ENCODE measurements around the gene A2ML1.

DNA sequence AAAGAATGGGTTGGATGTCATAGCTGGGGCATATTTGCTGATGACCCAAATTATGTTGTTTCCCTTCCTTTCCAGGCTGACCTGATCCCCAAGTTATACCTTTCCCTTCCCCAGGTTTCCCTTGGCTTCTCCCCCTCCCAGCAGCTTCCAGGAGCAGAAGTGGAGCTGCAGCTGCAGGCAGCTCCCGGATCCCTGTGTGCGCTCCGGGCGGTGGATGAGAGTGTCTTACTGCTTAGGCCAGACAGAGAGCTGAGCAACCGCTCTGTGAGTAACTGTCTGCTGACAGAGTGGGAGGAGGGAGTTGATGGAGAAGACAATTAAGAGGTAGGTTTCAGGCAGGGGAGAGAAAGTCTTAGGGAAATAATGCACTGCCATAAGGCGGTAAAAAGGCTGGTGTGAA, 25.0 kb downstream of the A2ML1 start:
- TF ChIP-seq EZH2 (IDR thresholded peaks at IDR 0.05; ENCODE audit: borderline replicate concordance, low read depth, low read length, severe bottlenecking) (no peak), POLR2AphosphoS5 (IDR thresholded peaks at IDR 0.05; ENCODE audit: insufficient read depth, low read depth, low read length) (no peak), POLR2A (IDR thresholded peaks at IDR 0.05; ENCODE audit: low read depth, low read length) (no peak), FOS (IDR thresholded peaks at IDR 0.05; ENCODE audit: borderline replicate concordance, insufficient read depth, low read length) (no peak)
- TF ChIP-seq, protein P1, sequence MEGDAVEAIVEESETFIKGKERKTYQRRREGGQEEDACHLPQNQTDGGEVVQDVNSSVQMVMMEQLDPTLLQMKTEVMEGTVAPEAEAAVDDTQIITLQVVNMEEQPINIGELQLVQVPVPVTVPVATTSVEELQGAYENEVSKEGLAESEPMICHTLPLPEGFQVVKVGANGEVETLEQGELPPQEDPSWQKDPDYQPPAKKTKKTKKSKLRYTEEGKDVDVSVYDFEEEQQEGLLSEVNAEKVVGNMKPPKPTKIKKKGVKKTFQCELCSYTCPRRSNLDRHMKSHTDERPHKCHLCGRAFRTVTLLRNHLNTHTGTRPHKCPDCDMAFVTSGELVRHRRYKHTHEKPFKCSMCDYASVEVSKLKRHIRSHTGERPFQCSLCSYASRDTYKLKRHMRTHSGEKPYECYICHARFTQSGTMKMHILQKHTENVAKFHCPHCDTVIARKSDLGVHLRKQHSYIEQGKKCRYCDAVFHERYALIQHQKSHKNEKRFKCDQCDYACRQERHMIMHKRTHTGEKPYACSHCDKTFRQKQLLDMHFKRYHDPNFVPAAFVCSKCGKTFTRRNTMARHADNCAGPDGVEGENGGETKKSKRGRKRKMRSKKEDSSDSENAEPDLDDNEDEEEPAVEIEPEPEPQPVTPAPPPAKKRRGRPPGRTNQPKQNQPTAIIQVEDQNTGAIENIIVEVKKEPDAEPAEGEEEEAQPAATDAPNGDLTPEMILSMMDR (IDR thresholded peaks at IDR 0.05; ENCODE audit: extremely low read depth in 1 of 2, insufficient read depth in 1 of 2, low read depth in 1 of 2, low read length in 2 of 2), result no peak
- TF ChIP-seq, protein P2, sequence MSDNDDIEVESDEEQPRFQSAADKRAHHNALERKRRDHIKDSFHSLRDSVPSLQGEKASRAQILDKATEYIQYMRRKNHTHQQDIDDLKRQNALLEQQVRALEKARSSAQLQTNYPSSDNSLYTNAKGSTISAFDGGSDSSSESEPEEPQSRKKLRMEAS (IDR thresholded peaks at IDR 0.05; ENCODE audit: insufficient read depth, insufficient read length), result no peak

Data from endothelial cell of umbilical vein (primary cell).